Limb (tissue), 2 donors: ENCODE measurements around the gene GOLT1B.
"Not testable (repeated sequence)": the region's sequence is repeated elsewhere in the genome, so short reads cannot be mapped to it uniquely, and the experiment has no call there.

ENCODE experiments used
- DNase-seq, 2 donors: peaks; one replicate each; pipeline ENCODE4 v3.0.0-alpha.2; 2016; ENCODE audit errors: extremely low spot score in 2 of 2

GOLT1B gene

DNA sequence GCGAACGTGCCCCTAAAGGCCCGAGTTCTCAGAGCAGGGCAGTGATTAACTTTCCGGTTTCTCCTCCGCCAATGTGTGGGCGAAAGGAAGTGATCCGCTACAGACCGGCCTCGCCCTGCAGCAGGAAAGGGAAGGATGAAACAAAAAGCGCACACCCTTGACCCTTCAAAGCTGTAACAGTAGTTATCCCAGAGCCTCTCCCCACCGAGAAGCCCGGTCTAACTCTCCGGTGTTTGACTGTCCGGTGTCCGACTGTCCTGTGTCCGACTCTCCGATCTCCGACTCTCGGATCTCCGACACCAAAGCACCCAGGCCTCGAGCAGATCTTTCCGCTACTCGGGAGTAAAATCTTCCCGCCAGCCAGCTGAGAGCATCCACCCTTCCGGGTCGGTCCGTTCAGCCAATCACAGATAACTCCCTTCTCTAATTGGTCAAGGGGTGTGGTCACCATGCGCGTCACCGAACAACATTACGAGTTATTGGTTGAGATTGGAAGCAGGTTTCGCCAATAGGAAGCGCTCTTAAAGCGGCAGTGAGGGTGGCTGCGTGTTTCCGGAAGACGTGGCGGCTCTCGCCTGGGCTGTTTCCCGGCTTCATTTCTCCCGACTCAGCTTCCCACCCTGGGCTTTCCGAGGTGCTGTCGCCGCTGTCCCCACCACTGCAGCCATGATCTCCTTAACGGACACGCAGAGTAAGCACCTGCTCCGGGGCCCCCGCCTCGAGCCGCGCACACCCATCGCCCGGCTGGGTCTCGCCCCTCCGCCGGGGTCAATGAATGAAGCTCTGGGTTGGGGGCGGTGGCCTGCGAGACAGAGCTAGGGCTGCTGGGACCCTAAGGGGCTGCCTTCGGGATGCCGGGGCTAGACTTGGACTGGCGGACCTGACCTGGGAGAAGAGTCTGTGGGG lies at the start of gene GOLT1B, which contains the start of gene RECQL:
GOLT1B (plus strand) TSS at position 532 of the 906 bp plus-strand sequence; CDS start at position 667, 135 bp downstream.
RECQL (minus strand) TSS at position 378 of the 906 bp plus-strand sequence. CDS start 2,065 bp downstream, outside the sequence.
- peak; percentile 94 to 99 for DNase-seq

DNA sequence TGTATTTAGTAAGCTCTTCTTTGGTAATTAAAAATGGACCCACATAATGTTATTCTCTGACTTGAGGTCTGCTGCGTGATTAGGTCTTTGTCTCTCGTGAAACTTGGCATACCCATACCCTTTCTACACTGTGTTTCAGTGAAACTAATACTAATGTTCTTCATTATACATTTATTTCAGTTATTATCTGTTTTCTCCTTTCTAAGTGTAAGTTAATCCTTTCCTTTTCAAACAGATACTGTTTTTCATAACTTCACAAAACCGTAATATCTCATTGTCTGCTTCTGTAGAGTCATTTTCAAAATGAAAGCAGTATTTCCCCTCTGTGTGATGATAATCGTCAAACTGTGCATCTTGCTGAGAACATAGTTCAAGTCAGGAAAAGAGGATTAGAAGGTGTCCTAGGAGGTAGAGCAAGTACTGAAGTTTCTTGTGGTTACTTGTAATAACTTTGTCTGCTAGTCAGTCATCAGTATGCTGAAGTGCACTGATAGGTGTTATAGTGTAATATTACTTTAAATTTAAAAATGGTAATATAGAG lies 48.2 kb upstream of the GOLT1B start:
- DNase-seq = no peak

DNA sequence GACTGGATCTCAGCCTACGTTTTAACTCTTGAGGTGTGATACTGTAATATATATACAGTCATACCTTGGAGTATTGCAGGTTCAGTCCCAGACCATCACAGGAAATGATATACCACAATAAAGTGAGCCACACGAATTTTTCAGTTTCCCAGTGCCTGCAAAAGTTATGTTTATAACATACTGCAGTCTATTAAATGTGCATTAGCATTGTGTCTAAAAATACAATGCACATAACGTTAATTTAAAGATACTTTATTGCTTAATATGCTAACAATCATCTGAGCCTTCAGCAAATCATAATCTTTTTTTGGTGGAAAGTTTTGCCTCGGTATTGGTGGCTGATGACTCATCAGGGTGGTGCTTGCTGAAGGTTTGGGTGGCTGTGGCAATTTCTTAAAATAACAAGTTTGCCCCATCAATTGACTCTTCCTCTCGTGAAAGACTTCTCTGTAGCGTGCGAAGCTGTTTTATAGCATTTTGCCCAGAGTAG lies 45.3 kb upstream of the GOLT1B start:
- no peak for DNase-seq

- no peak for DNase-seq
These were observed 42.1 kb upstream of the GOLT1B start for GRCh38 chr12:21459474-21459873.

DNA sequence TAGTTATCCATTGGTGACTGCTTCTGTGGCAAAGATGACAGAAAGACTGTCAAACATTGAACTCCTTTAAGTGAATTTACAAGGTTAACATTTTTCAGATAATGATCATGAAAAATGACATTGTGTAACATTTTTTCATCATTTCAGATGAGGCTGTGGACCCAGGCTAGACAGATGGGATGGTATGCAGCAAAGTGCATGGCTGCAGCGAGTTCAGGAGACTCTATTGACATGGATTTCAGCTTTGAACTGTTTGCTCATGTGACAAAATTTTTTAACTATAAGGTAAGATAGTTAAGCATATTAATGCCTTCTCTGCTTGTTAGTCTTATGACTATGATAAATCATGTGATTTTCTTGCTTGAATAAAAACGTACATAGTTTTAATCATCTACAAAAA lies 34.3 kb upstream of the GOLT1B start:
- not testable (repeated sequence) for DNase-seq

- no peak for DNase-seq
These were observed 30.3 kb upstream of the GOLT1B start for GRCh38 chr12:21471294-21471693.

GRCh38 chr12:21472197-21472823 lies 29.3 kb upstream of the GOLT1B start:
- DNase-seq = no peak

- DNase-seq = no peak
These were observed 26.0 kb upstream of the GOLT1B start for GRCh38 chr12:21475552-21475951.

DNA sequence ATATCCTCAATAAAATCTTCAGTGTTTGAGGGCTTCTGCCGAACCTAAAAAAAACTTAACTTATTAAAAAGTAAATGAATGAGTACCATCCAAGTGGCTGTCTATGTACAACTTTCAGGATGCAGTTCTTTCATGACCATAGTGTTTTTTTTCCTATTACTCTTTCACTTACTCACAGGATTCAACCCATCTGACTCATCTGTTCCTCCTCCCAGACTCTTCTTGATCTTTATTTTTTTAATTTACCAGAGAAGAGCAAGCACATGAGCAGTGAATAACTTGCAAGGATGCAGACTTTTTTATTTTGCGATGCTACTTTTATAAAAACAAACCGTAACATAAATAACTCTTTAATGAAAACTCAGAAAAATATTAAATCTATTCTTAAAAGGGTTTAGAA lies 24.6 kb upstream of the GOLT1B start:
- no peak for DNase-seq

DNA sequence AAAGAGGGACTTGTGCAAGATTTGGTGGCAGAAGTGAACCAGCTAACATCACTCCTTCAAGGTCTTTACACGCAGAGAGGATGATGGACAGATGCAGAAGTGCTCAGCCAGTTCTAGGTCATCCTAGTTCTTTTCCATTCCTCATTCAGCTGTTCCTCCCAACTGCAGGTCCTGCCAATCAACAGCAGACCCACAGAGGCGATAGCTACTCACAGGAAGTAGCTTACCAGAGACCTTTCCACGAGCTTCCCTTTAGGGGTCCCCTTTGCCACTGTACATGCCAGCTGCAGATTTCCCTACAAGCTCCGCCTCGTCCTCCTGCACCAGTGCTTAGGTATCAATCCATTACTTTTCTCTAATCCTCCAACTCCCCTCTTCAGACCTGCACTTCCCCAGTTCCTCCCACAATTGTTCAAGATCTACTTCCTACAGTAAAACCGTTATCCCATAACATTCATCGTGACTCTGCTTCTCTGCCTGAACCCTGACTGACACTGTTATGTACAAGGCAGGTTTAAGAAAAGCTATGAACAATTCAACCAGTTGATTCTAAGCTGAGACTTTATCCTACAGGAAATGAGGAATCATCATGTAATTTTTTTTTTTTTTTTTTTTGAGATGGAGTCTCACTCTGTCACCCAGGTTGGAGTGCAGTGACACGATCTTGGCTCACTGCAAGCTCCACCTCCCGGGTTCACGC lies 22.7 kb upstream of the GOLT1B start:
- DNase-seq = no peak

GRCh38 chr12:21483531-21483930 lies 18.1 kb upstream of the GOLT1B start:
- no peak for DNase-seq

GRCh38 chr12:21485998-21486397 lies 15.6 kb upstream of the GOLT1B start:
- no peak for DNase-seq

- DNase-seq = no peak
These were observed 1.8 kb upstream of the GOLT1B start for GRCh38 chr12:21499765-21500164.

DNA sequence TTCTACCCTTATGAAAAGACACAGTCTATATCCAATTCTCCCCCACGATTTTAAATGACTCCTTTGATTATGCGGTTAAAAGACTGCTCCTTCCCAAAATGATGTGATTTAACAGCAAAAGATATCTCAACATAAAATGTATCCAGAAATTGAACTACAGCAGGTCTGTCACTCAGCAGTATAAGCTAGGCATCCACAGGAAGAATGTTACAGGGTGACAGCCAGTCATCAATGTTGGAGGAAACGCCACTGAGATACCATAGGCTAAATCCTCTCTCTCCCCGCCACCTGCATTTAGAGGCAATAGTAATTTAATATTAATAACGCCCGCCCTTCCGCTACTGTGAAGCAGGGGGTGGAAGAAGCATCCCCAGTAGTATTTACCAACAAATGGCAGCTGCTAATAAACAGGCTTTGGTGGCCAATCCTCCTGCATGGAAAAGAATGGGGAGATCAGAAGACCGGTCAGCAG lies 767 bp upstream of the GOLT1B start:
- DNase-seq = peak in 1 of 2 donors; percentile 4

DNA sequence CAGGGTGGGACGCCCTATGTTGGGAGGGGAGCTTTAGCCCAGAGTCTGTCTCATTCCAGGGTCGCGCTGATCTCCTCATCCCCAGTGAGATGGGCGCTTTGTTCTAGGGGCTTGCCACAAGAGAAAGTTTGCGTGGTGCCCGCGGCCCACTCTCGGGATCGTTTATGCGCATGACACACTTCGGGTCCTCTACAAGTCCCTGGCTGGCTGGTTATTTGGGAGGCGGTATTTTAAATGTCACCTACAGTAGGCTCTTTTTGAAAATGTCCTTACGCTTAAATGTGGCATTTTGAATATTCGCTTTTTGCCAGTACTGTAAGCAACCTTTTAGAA lies 541 bp downstream of the GOLT1B start:
- peak in 1 of 2 donors; percentile 15 for DNase-seq

DNA sequence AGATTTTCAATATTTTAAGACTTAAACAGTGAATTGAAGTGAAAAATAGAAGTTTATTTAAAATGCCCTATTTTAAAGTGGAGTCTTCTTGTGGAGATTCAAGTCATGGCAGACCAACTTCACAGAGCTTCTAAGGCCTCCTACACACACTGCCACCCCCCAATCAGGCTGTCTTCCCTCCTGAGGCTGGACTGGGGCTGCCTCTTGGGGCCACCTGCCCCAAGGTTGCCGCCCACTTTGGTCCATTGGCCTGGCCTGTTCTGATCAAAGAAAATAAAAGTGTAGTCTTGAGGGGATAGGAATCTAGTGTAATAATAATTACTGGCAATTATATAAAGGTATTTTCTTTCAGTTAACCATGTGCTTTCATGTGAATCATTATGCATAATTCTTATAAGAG lies 1.3 kb downstream of the GOLT1B start:
- DNase-seq = no peak

DNA sequence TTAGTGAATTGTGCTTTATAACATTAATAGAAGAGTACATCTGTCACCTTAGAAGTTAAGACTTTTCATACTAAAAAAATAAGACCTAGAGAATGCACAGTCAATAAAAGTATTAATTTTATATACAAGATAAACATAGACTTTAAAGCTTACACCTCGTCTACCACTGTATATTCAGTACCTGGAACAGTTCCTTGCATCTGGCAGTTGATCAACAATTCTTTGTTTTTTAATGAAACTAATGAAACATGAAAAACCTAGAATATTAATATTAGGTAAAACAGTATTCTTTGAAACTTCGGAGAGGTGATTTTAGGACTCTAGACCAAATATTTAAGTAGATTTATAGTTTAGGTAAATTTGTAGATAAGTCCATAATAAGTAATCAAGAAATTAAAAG lies 4.3 kb downstream of the GOLT1B start:
- DNase-seq = no peak

DNA sequence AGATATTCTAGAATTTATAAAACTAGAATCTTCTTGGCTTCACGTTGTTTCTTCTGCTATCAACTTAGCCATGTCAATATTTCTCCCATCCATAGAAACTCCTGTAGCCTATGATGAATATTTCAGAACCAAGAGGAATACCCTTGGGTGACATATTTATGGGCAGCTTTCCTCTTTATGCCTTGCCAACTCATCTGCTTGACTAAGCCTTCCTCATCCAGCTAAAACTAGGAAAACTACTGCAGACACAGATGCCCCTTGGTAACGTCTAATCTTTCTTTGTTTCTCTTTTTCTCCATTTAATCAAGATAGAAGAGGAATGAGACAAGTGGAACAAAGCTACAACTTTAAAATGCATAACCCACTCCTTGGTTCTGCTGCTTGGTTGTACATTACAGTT lies 6.3 kb downstream of the GOLT1B start:
- DNase-seq = no peak

DNA sequence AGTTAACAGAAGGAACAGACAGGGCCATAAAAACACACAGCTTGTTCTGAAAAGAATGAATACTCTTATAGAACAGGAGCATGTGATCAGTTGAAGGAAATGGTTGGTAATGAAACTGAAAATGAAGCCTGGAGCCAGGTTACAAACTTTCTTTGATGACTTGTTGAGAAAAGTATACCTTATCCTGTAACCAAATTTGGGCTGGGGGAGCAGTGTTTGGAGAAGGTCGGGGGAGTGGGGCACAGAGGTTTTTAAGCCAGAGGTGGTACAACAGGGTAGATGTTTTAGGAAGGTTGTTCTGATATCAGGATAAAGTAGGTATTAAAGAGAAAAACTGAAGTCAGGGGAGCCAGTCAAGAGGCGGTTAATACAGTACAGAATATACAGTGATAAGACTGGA lies 8.2 kb downstream of the GOLT1B start:
- no peak for DNase-seq

- no peak for DNase-seq
These were observed 14.7 kb downstream of the GOLT1B start for GRCh38 chr12:21516281-21516680.

GRCh38 chr12:21518451-21518850 lies 16.9 kb downstream of the GOLT1B start:
- DNase-seq = no peak

- DNase-seq = no peak
These were observed 20.0 kb downstream of the GOLT1B start for GRCh38 chr12:21521541-21521940.
